Prostate gland (tissue), 2 donors: ENCODE measurements around the gene PAFAH1B1.

Experiments used
- CTCF ChIP-seq, 4 experiments: fragments of 200-600 bp in 2 of 4; fragments of 450-650 bp in 2 of 4; sonication (generic) in 2 of 4; IDR thresholded peaks; 1 replicate in 3 of 4; 2 replicates in 1 of 4; pipeline ENCODE4 v1.5.1; 2016 to 2019; ENCODE audit warnings: antibody characterized with exemption in 4 of 4, mild to moderate bottlenecking in 2 of 4, moderate library complexity in 2 of 4
- POLR2A ChIP-seq: fragments of 450-650 bp; IDR thresholded peaks from one replicate; pipeline ENCODE4 v1.6.1; 2016; ENCODE audit warnings: antibody characterized with exemption, mild to moderate bottlenecking
- POLR2AphosphoS5 ChIP-seq: sonication (generic); formaldehyde crosslinking; IDR thresholded peaks from one replicate; pipeline ENCODE4 v1.6.1; 2017; ENCODE audit warnings: antibody characterized with exemption

- TF ChIP-seq POLR2AphosphoS5: no peak
- TF ChIP-seq POLR2A: no peak
- TF ChIP-seq CTCF (IDR thresholded peaks at IDR 0.05): no peak
Observed at GRCh38 chr17:2716649-2717048, 123.2 kb downstream of the PAFAH1B1 start.
